HCT116 (cell line): Measurements from ENCODE around the gene APBA1. TPM values are rescaled to one million over a fixed set of nuclear protein-coding genes. Genes with fewer than 3 reads are reported as not detected.

Experiments
- ATAC-seq: fragments of 200-7000 bp; cut with Tn5 transposase; 2 replicates; pipeline ENCODE4 v1.9.1; 2020; ENCODE audit warnings: mild to moderate bottlenecking, moderate library complexity
- BruUV-seq: library from RNA; stranded (reverse); fragments of 400-500 nt; replicated peaks from 2 replicates; lab custom pipeline; 2021; lab: Mats Ljungman, UMichigan
- CTCF ChIA-PET: fragments of 300-600 bp; sonication (Branson Sonifier 250); formaldehyde crosslinking; loops from one replicate; lab custom pipeline; 2021; ENCODE audit warnings: antibody characterized with exemption; lab: Charles Lee
- POLR2A ChIA-PET: fragments of 300-600, 350-600 bp; sonication (Branson Sonifier 250); formaldehyde crosslinking; loops from one replicate; lab custom pipeline; 2021; ENCODE audit warnings: antibody characterized with exemption; lab: Charles Lee
- RAD21 ChIA-PET, 2 experiments: fragments of 300-600 bp; sonication (Branson Sonifier 250); formaldehyde crosslinking; loops; one replicate each; lab custom pipeline; 2023; ENCODE audit warnings: low total read pairs in 2 of 2; ENCODE audit not compliant: uncharacterized antibody in 2 of 2, unreplicated experiment in 2 of 2, low non-redundant PET in 1 of 2; lab: Charles Lee
- DNase-seq: peaks from one replicate; pipeline ENCODE4 v3.0.0-alpha.2; 2010; ENCODE audit warnings: low read depth, low spot score
- H2AFZ ChIP-seq: fragments of 200-600 bp; shearing (Covaris generic), sonication (generic); 2 replicates; pipeline ENCODE4 v1.6.1; 2017; ENCODE audit warnings: low read depth, mixed run types, mixed read lengths, antibody characterized with exemption, low read length; ENCODE audit not compliant: poor library complexity, severe bottlenecking
- H3K27ac ChIP-seq: 2 replicates; pipeline ENCODE4 v1.5.1; 2012; ENCODE audit warnings: low read depth, low read length
- H3K27me3 ChIP-seq: fragments of 200-600 bp; sonication (generic); 2 replicates; pipeline ENCODE4 v1.6.1; 2016; ENCODE audit warnings: mixed run types, low read length, mixed read lengths; ENCODE audit not compliant: insufficient read depth
- H3K36me3 ChIP-seq, 2 experiments: fragments of 200-500 bp in 1 of 2; fragments of 200-600 bp in 1 of 2; sonication (Bioruptor generic) in 1 of 2; sonication (generic) in 1 of 2; 2 replicates each; pipeline versions ENCODE4 v1.5.1 to v1.6.1; 2014 to 2016; ENCODE audit warnings: low read length in 2 of 2, inconsistent platforms in 1 of 2, mixed read lengths in 1 of 2, mixed run types in 1 of 2; ENCODE audit not compliant: insufficient read depth in 2 of 2, control insufficient read depth in 1 of 2
- H3K4me1 ChIP-seq, 2 experiments: fragments of 200-600 bp in 1 of 2; sonication (generic) in 1 of 2; 2 replicates each; pipeline versions ENCODE4 v1.5.1 to v1.6.1; 2012 to 2017; ENCODE audit warnings: low read length in 2 of 2, inconsistent platforms in 1 of 2, mild to moderate bottlenecking in 1 of 2, mixed read lengths in 1 of 2, mixed run types in 1 of 2, moderate library complexity in 1 of 2; ENCODE audit not compliant: insufficient read depth in 2 of 2, control insufficient read depth in 1 of 2
- H3K4me2 ChIP-seq: fragments of 200-600 bp; sonication (generic); 2 replicates; pipeline ENCODE4 v1.6.1; 2017; ENCODE audit warnings: mixed run types, low read length, mixed read lengths
- H3K4me3 ChIP-seq, 2 experiments: fragments of 200-600 bp in 1 of 2; sonication (generic) in 1 of 2; replicated peaks in 1 of 2; 2 replicates each; pipeline ENCODE4 v1.5.1; 2011 to 2016; ENCODE audit warnings: low read length in 2 of 2, control low read depth in 1 of 2, low read depth in 1 of 2, mild to moderate bottlenecking in 1 of 2, mixed read lengths in 1 of 2, mixed run types in 1 of 2
- H3K79me2 ChIP-seq: fragments of 200-600 bp; sonication (generic); 2 replicates; pipeline ENCODE4 v1.6.1; 2017; ENCODE audit warnings: mild to moderate bottlenecking, mixed run types, low read length, moderate library complexity, mixed read lengths; ENCODE audit not compliant: insufficient read depth
- H3K9ac ChIP-seq: fragments of 200-600 bp; sonication (generic); 2 replicates; pipeline ENCODE4 v1.6.1; 2016; ENCODE audit warnings: low read length, mixed read lengths
- H3K9me2 ChIP-seq: fragments of 200-600 bp; sonication (generic), shearing (Covaris generic); 2 replicates; pipeline ENCODE4 v1.6.1; 2017; ENCODE audit warnings: mixed run types, mild to moderate bottlenecking, moderate library complexity; ENCODE audit not compliant: insufficient read depth
- H3K9me3 ChIP-seq, 2 experiments: fragments of 200-500 bp in 1 of 2; fragments of 200-600 bp in 1 of 2; sonication (Bioruptor generic) in 1 of 2; sonication (generic) in 1 of 2; 2 replicates each; pipeline ENCODE4 v1.6.1; 2014 to 2017; ENCODE audit warnings: low read length in 2 of 2, mixed read lengths in 2 of 2, inconsistent platforms in 1 of 2, low read depth in 1 of 2, mild to moderate bottlenecking in 1 of 2, mixed run types in 1 of 2, moderate library complexity in 1 of 2; ENCODE audit not compliant: control insufficient read depth in 1 of 2, insufficient read depth in 1 of 2
- H4K20me1 ChIP-seq: fragments of 200-600 bp; sonication (generic), shearing (Covaris generic); 2 replicates; pipeline ENCODE4 v1.6.1; 2017; ENCODE audit warnings: mixed run types, mild to moderate bottlenecking, moderate library complexity; ENCODE audit not compliant: insufficient read depth
- ATF3 ChIP-seq: IDR thresholded peaks from 2 replicates; pipeline ENCODE4 v1.6.1; 2012
- CBX3 ChIP-seq: IDR thresholded peaks from 2 replicates; pipeline ENCODE4 v1.6.1; 2012; ENCODE audit warnings: low read depth
- CEBPB ChIP-seq: IDR thresholded peaks from 2 replicates; pipeline ENCODE4 v1.6.1; 2012; ENCODE audit warnings: low read depth
- CTCF ChIP-seq, 3 experiments: fragments of 200-600 bp in 1 of 3; sonication (generic) in 1 of 3; IDR thresholded peaks in 2 of 3; conservative IDR thresholded peaks in 1 of 3; 2 replicates each; pipeline ENCODE4 v1.5.1; 2012 to 2017; ENCODE audit warnings: low read depth in 2 of 3, low read length in 2 of 3, antibody characterized with exemption in 1 of 3, borderline replicate concordance in 1 of 3, control low read depth in 1 of 3, mild to moderate bottlenecking in 1 of 3, mixed read lengths in 1 of 3, mixed run types in 1 of 3, moderate library complexity in 1 of 3; ENCODE audit not compliant: insufficient read depth in 1 of 3
- ELF1 ChIP-seq: IDR thresholded peaks from 2 replicates; pipeline ENCODE4 v1.6.1; 2012; ENCODE audit warnings: low read depth, borderline replicate concordance
- EZH2 ChIP-seq: fragments of 200-600 bp; sonication (generic); IDR thresholded peaks from 2 replicates; pipeline ENCODE4 v1.6.1; 2017; ENCODE audit warnings: antibody characterized with exemption, mixed run types
- EZH2phosphoT487 ChIP-seq: fragments of 200-600 bp; IDR thresholded peaks from 2 replicates; pipeline ENCODE4 v1.6.1; 2018; ENCODE audit warnings: antibody characterized with exemption, borderline replicate concordance
- FOSL1 ChIP-seq: IDR thresholded peaks from 2 replicates; pipeline ENCODE4 v1.6.1; 2012; ENCODE audit warnings: low read depth
- JUND ChIP-seq: IDR thresholded peaks from 2 replicates; pipeline ENCODE4 v1.6.1; 2012
- MAX ChIP-seq: IDR thresholded peaks from 2 replicates; pipeline ENCODE4 v1.6.1; 2012
- POLR2AphosphoS5 ChIP-seq: IDR thresholded peaks from 2 replicates; pipeline ENCODE4 v1.6.1; 2011; ENCODE audit warnings: mild to moderate bottlenecking, low read depth, low read length, moderate library complexity
- RAD21 ChIP-seq: IDR thresholded peaks from 2 replicates; pipeline ENCODE4 v1.6.1; 2012; ENCODE audit warnings: low read depth, mild to moderate bottlenecking
- SP1 ChIP-seq: IDR thresholded peaks from 2 replicates; pipeline ENCODE4 v1.6.1; 2012; ENCODE audit warnings: low read depth
- SRF ChIP-seq: IDR thresholded peaks from 2 replicates; pipeline ENCODE4 v1.6.1; 2012; ENCODE audit warnings: low read depth
- TCF7L2 ChIP-seq: IDR thresholded peaks from 2 replicates; pipeline ENCODE4 v1.7.0; 2011; ENCODE audit warnings: borderline replicate concordance, inconsistent platforms; ENCODE audit not compliant: insufficient read depth, insufficient read length; ENCODE audit errors: extremely low read depth
- ZFX ChIP-seq: fragments of 450-650 bp; IDR thresholded peaks from 2 replicates; pipeline ENCODE4 v1.6.1; 2017
- ZNF274 ChIP-seq: fragments of 200-500 bp; sonication (Bioruptor generic); IDR thresholded peaks from 2 replicates; pipeline ENCODE4 v1.6.1; 2014; ENCODE audit warnings: mild to moderate bottlenecking, low read depth, low read length, inconsistent platforms
- intact Hi-C: fragments of 100-400 bp; cut with micrococcal nuclease; formaldehyde crosslinking; loops from 2 replicates; pipeline ENCODE4 v1.10.0; 2022
- total RNA-seq: library from RNA; stranded (reverse); gene quantifications from one replicate; pipeline ENCODE4 v1.2.1, GENCODE V29; 2021; ENCODE audit not compliant: unreplicated experiment
- TF ChIP-seq, protein P1 (sequence below): IDR thresholded peaks from 2 replicates; pipeline ENCODE4 v1.6.1; 2011; ENCODE audit warnings: mild to moderate bottlenecking, low read length, moderate library complexity; ENCODE audit not compliant: insufficient replicate concordance; ENCODE audit errors: extremely low read depth
- TF ChIP-seq, protein P2 (sequence below): IDR thresholded peaks from 2 replicates; pipeline ENCODE4 v1.6.1; 2012; ENCODE audit warnings: low read depth

The APBA1 gene
- total RNA-seq, 1 experiment from 2014 or later = 0.20 TPM

GRCh38 chr9:69674716-69675438 lies 2.7 kb upstream of the APBA1 start:
- Histone ChIP-seq H3K27ac (no peak overlapping the region), H3K4me3 (no peak overlapping the region), H3K36me3 (no peaks in the 10 kb centered on the region), H3K9me3 (no peaks in the 10 kb centered on the region), H3K9ac (no peak overlapping the region), H3K79me2 (no peaks in the 10 kb centered on the region), H3K4me2 (no peak overlapping the region), H4K20me1 (no peaks in the 10 kb centered on the region), H3K27me3 (no peaks in the 10 kb centered on the region; the same call in 1 of the 2 replicates), H2AFZ (peak overlapping the region; percentile 65), H3K9me2 (no peaks in the 10 kb centered on the region), H3K4me1 (peaks cover 3 to 14% of the 10 kb centered on the region in 2 experiments; a peak in 3 of 4 replicates)
- DNase-seq (no peak), ATAC-seq (no peak)
- ChIA-PET CTCF (interaction anchor here (2.7 to 3.0 kb wide), 2 partner anchors 245 to 436 kb away, joined by 5 to 12 read pairs; no protein-coding TSS in a partner anchor), RAD21 (no interaction called here), POLR2A (no interaction called here)
- TF ChIP-seq ZNF274 = no peak
- TF ChIP-seq CBX3 = no peak
- TF ChIP-seq SP1 = no peak
- TF ChIP-seq RAD21 = no peak
- TF ChIP-seq CEBPB = no peak
- no peak for TF ChIP-seq EZH2
- TF ChIP-seq ATF3 = no peak
- TF ChIP-seq SRF = no peak
- TF ChIP-seq, protein P1, sequence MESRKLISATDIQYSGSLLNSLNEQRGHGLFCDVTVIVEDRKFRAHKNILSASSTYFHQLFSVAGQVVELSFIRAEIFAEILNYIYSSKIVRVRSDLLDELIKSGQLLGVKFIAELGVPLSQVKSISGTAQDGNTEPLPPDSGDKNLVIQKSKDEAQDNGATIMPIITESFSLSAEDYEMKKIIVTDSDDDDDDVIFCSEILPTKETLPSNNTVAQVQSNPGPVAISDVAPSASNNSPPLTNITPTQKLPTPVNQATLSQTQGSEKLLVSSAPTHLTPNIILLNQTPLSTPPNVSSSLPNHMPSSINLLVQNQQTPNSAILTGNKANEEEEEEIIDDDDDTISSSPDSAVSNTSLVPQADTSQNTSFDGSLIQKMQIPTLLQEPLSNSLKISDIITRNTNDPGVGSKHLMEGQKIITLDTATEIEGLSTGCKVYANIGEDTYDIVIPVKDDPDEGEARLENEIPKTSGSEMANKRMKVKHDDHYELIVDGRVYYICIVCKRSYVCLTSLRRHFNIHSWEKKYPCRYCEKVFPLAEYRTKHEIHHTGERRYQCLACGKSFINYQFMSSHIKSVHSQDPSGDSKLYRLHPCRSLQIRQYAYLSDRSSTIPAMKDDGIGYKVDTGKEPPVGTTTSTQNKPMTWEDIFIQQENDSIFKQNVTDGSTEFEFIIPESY = no peak
- TF ChIP-seq TCF7L2 = no peak
- TF ChIP-seq ZFX = no peak
- no peak for TF ChIP-seq MAX
- TF ChIP-seq CTCF (IDR thresholded peaks at IDR 0.05 in 2 of 3, conservative IDR thresholded peaks at IDR 0.05 in 1 of 3; ENCODE audit: borderline replicate concordance in 1 of 3, insufficient read depth in 1 of 3, low read depth in 2 of 3, low read length in 2 of 3) = no peak
- TF ChIP-seq JUND = no peak
- TF ChIP-seq, protein P2, sequence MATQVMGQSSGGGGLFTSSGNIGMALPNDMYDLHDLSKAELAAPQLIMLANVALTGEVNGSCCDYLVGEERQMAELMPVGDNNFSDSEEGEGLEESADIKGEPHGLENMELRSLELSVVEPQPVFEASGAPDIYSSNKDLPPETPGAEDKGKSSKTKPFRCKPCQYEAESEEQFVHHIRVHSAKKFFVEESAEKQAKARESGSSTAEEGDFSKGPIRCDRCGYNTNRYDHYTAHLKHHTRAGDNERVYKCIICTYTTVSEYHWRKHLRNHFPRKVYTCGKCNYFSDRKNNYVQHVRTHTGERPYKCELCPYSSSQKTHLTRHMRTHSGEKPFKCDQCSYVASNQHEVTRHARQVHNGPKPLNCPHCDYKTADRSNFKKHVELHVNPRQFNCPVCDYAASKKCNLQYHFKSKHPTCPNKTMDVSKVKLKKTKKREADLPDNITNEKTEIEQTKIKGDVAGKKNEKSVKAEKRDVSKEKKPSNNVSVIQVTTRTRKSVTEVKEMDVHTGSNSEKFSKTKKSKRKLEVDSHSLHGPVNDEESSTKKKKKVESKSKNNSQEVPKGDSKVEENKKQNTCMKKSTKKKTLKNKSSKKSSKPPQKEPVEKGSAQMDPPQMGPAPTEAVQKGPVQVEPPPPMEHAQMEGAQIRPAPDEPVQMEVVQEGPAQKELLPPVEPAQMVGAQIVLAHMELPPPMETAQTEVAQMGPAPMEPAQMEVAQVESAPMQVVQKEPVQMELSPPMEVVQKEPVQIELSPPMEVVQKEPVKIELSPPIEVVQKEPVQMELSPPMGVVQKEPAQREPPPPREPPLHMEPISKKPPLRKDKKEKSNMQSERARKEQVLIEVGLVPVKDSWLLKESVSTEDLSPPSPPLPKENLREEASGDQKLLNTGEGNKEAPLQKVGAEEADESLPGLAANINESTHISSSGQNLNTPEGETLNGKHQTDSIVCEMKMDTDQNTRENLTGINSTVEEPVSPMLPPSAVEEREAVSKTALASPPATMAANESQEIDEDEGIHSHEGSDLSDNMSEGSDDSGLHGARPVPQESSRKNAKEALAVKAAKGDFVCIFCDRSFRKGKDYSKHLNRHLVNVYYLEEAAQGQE = no peak
- TF ChIP-seq POLR2AphosphoS5 = no peak
- no peak for TF ChIP-seq FOSL1
- no peak for TF ChIP-seq EZH2phosphoT487
- no peak for TF ChIP-seq ELF1
- intact Hi-C loops = loop anchor here (5.0 kb wide), 4 partner anchors 82 to 257 kb away; no protein-coding TSS in a partner anchor
- BruUV-seq = no TSS peak
